ENCODE results near the gene STPG2.

Gene STPG2

GRCh38 chr4:97774347-97774989 is 368.8 kb downstream of the STPG2 start:
- TF ChIP-seq CTCF (IDR thresholded peaks at IDR 0.05; ENCODE audit: borderline replicate concordance, control extremely low read depth, extremely low read depth, insufficient read depth, missing control alignments), result no peak
- no peak for DNase-seq (ENCODE audit: low spot score)
- in situ Hi-C loops (cut with MboI; ENCODE audit: low sequenced_read_pairs, unreplicated experiment), result no loop called here

GRCh38 chr4:97770222-97770621 is 373.1 kb downstream of the STPG2 start:
- in situ Hi-C loops (cut with MboI; ENCODE audit: low sequenced_read_pairs, unreplicated experiment), result no loop called here

GRCh38 chr4:97762115-97762512 is 381.2 kb downstream of the STPG2 start:
- in situ Hi-C loops (cut with MboI; ENCODE audit: low sequenced_read_pairs, unreplicated experiment), result no loop called here
- no peak for TF ChIP-seq CTCF (IDR thresholded peaks at IDR 0.05; ENCODE audit: borderline replicate concordance, control extremely low read depth, extremely low read depth, insufficient read depth, missing control alignments)
- DNase-seq (ENCODE audit: low spot score), result no peak

More at GRCh38 chr4:97770222-97770621, 373.1 kb downstream of the STPG2 start:
- no peak for DNase-seq (ENCODE audit: low spot score)
- no peak for TF ChIP-seq CTCF (IDR thresholded peaks at IDR 0.05; ENCODE audit: borderline replicate concordance, control extremely low read depth, extremely low read depth, insufficient read depth, missing control alignments)

- DNase-seq (ENCODE audit: low spot score), result no peak
- in situ Hi-C loops (cut with MboI; ENCODE audit: low sequenced_read_pairs, unreplicated experiment), result no loop called here
- TF ChIP-seq CTCF (IDR thresholded peaks at IDR 0.05; ENCODE audit: borderline replicate concordance, control extremely low read depth, extremely low read depth, insufficient read depth, missing control alignments), result no peak
These were observed 381.7 kb downstream of the STPG2 start for GRCh38 chr4:97761445-97762114.

- in situ Hi-C loops (cut with MboI; ENCODE audit: low sequenced_read_pairs, unreplicated experiment), result no loop called here
- no peak for TF ChIP-seq CTCF (IDR thresholded peaks at IDR 0.05; ENCODE audit: borderline replicate concordance, control extremely low read depth, extremely low read depth, insufficient read depth, missing control alignments)
These were observed 383.5 kb downstream of the STPG2 start for GRCh38 chr4:97759785-97760184.

GRCh38 chr4:97752599-97752998 is 390.7 kb downstream of the STPG2 start:
- no peak for DNase-seq (ENCODE audit: low spot score)
- in situ Hi-C loops (cut with MboI; ENCODE audit: low sequenced_read_pairs, unreplicated experiment), result no loop called here
- no peak for TF ChIP-seq CTCF (IDR thresholded peaks at IDR 0.05; ENCODE audit: borderline replicate concordance, control extremely low read depth, extremely low read depth, insufficient read depth, missing control alignments)

More at GRCh38 chr4:97759785-97760184, 383.5 kb downstream of the STPG2 start:
- DNase-seq (ENCODE audit: low spot score), result no peak

All from GM13976 (cell line).